Cortex of kidney (tissue), 1 donor: ENCODE measurements around the gene MAS1.
"Not testable (repeated sequence)": the region's sequence is repeated elsewhere in the genome, so short reads cannot be mapped to it uniquely, and the experiment has no call there.

Experiments used
- DNase-seq: peaks from one replicate; lab custom pipeline; 2025; lab: John Stamatoyannopoulos, UW

The MAS1 gene

GRCh38 chr6:159890792-159891191, at the start of gene MAS1:
MAS1 (plus strand) TSS chr6:159890988; CDS start chr6:159906956, 15,968 bp downstream.
- DNase-seq = no peak

DNA sequence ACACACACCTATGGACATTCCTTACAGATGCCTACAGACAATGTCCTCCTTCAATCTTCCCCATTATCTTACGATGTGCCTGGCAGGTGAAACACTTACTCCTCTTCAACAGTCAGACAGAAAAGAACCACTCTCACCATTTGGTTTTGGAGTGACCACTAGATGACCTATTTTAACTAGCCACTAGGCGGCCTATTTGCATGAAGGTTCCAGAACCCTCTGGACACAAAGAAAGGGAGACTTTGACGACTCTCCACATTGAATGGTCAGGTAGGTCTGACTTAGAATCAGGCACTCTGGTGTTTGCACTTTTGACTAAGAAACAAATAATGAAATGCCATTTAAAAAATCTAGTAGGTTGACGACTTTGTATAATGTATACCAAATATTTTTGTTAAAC, 48.8 kb upstream of the MAS1 start:
- DNase-seq = no peak

- no peak for DNase-seq
Observed at GRCh38 chr6:159844737-159845645, 45.8 kb upstream of the MAS1 start.

GRCh38 chr6:159848552-159848951, 42.2 kb upstream of the MAS1 start:
- DNase-seq = not testable (repeated sequence)

- not testable (repeated sequence) for DNase-seq
Observed at GRCh38 chr6:159849851-159850250, 40.9 kb upstream of the MAS1 start.

GRCh38 chr6:159852877-159853276, 37.9 kb upstream of the MAS1 start:
- DNase-seq = no peak

DNA sequence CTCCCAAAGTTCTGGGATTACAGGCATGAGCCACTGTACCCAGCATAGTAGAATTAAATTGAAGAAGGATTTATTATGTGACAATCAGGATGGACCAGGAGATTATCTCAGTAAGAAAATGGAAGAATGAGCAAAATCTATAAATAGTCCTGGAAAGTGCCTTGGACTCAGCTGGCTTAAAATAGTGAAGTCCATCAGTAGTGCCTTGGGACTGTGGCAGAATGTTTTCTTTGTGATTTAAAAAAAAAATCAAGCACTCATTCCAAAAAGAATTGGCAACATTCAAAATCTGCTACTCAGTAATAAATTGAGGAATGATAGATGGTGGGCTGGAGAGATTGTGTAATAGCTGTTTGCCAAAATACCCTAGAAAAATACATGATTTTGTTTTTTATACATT, 37.0 kb upstream of the MAS1 start:
- no peak for DNase-seq

DNA sequence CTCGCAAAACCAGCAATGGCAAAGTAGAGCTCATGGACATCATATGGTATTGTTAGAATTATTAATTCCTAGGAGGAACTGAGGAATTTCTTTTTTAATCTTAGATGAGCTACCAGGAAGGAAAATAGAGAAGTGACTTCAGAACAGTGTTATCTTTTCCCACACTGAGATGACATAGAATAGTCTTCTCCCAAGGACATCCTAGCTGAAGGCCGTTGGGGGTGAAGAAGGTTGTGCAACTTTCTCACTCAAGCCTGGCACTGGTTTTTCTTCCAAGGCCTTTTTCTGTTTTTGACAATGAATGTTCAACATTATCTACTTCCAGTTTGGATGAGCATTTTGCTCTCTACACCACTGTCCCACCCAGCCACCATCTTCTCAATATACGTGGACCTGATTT, 35.8 kb upstream of the MAS1 start:
- DNase-seq = no peak

GRCh38 chr6:159858259-159858658, 32.5 kb upstream of the MAS1 start:
- DNase-seq = no peak

- DNase-seq = no peak
Observed at GRCh38 chr6:159860482-159860881, 30.3 kb upstream of the MAS1 start.

DNA sequence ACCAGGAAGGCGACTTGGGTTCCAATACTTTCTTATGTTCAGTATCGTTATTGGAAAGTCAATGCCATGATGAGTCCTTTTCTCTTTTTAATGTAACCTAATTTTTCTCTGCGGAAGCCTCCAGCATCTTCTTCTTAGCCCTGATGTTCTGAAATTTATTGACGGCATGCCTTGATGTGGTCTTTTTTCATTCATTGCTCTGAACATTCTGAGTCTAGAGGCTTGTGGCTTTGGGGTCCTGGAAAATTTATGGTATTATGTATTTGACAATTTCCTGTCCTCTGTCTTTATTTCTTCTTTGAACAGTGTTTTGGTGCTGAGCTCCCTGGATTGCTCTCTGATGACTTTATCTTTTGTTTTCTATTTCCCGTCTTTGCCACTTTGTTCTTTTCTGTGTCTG, 28.7 kb upstream of the MAS1 start:
- DNase-seq = no peak

DNA sequence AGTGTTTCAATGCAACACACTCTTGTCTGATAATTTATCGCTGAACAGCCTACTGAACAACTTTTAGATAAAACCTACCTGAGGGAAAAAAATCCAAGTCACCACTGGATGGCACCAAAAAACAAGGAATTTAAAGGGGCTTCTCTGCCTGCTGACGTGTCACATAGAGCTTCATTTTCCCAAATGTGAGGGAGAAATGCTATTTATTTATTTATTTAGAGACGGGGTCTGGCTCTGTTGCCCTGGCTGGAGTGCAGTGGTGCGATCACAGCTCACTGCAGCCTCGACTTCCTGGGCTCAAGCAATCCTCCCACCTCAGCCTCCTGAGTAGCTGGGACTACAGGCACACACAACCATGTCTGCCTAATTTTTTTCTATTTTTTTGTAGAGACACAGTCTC, 27.4 kb upstream of the MAS1 start:
- DNase-seq = not testable (repeated sequence)

- no peak for DNase-seq
Observed at GRCh38 chr6:159865226-159865920, 25.4 kb upstream of the MAS1 start.

GRCh38 chr6:159866286-159867247, 24.2 kb upstream of the MAS1 start:
- no peak for DNase-seq

GRCh38 chr6:159871241-159871640, 19.5 kb upstream of the MAS1 start:
- no peak for DNase-seq

- DNase-seq = no peak
Observed at GRCh38 chr6:159871906-159872305, 18.9 kb upstream of the MAS1 start.

DNA sequence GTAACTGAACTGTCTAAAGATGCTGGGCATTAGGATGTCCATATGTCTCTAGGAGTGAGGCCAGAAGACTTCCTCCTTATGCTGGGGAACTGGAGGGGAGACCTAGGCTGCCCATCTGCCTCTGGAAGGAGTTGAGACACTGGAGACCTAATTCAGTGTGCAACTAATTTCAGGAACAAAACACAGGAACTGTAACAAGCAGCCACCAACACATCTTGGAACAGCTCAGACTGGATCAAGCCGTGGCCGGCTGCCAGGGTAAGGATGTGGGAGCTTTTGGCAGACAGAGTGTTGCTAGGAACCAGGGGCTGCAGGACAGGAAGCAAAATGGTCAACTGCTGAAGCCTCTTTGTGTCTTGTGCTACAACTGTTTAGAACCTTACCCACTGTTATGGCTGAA, 16.4 kb upstream of the MAS1 start:
- DNase-seq = no peak

- no peak for DNase-seq
Observed at GRCh38 chr6:159875194-159875593, 15.6 kb upstream of the MAS1 start.

DNA sequence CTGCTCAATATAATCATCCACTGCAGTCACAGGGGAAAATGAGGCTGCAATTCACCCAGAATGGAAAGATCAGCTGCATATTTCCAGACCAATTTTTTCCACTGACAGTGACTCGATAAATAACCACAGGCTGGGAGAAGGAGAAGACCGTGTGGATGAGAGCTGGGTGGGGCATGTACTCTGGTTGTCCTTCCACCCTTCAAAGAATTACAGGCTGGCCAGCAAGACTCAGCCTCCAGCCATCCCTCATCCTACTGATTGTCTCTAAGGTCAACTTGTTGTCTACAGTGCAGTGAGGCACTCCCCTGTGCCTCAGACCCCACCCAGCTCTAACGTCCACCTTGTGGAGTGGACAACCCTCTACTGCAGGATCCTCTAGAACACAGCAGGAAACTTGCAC, 14.5 kb upstream of the MAS1 start:
- DNase-seq = no peak

- DNase-seq = no peak
Observed at GRCh38 chr6:159877256-159877808, 13.5 kb upstream of the MAS1 start.

DNA sequence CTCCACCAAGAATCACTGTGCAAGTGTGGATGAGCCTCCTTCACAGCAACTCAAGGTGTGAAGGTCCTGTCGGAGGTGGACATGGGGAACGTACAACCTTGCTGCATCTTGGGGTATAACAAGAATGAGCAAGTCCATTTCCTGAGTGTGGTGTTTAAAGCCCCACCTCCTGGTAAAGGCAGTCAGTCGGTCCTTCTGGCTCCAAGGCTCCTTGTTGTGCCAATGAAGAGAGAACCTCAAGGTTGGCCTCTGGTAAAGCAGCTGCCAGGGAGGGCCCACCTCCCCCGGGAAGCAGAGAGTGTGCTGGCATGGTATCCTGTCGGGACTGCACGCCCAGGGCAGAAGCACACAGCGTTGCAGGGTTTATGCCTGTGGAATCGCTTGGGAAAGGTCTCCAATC, 12.4 kb upstream of the MAS1 start:
- no peak for DNase-seq

GRCh38 chr6:159879856-159880255, 10.9 kb upstream of the MAS1 start:
- DNase-seq = no peak
